HFF-Myc (cell line): ENCODE measurements around the gene XPNPEP3.
"Not testable (repeated sequence)": the region's sequence is repeated elsewhere in the genome, so short reads cannot be mapped to it uniquely, and the experiment has no call there.

ENCODE experiments used
- DNase-seq: peaks from one replicate; pipeline ENCODE4 v3.0.0-alpha.2; 2011; ENCODE audit warnings: low read depth; ENCODE audit errors: extremely low read depth
- H3K4me3 ChIP-seq: replicated peaks from 2 replicates; pipeline ENCODE4 v1.5.1; 2011; ENCODE audit warnings: low read depth, mild to moderate bottlenecking, control low read depth, low read length
- TF ChIP-seq, protein P1 (sequence below): IDR thresholded peaks from 2 replicates; pipeline ENCODE4 v1.5.1; 2012; ENCODE audit warnings: mild to moderate bottlenecking, low read depth, low read length, control low read depth; ENCODE audit errors: missing control alignments

XPNPEP3 gene

DNA sequence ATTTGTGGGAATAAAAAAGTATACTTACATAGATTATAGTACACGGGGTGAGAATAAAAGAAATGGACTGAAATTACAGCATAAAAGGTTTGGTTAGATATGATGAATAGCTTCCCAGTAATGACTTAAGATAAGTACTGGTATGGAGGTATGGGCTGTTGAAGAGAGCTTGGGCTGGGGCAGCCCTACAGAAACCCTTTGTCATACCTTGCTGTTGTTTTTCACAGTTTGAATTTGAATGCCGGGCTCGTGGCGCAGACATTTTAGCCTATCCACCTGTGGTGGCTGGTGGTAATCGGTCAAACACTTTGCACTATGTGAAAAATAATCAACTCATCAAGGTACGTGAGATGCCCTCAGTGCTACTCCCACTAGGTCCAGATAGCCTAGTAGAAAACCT, 51.9 kb downstream of the XPNPEP3 start:
- TF ChIP-seq, protein P1, sequence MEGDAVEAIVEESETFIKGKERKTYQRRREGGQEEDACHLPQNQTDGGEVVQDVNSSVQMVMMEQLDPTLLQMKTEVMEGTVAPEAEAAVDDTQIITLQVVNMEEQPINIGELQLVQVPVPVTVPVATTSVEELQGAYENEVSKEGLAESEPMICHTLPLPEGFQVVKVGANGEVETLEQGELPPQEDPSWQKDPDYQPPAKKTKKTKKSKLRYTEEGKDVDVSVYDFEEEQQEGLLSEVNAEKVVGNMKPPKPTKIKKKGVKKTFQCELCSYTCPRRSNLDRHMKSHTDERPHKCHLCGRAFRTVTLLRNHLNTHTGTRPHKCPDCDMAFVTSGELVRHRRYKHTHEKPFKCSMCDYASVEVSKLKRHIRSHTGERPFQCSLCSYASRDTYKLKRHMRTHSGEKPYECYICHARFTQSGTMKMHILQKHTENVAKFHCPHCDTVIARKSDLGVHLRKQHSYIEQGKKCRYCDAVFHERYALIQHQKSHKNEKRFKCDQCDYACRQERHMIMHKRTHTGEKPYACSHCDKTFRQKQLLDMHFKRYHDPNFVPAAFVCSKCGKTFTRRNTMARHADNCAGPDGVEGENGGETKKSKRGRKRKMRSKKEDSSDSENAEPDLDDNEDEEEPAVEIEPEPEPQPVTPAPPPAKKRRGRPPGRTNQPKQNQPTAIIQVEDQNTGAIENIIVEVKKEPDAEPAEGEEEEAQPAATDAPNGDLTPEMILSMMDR = no peak
- no peak for DNase-seq
- no peak overlapping the region for H3K4me3 ChIP-seq

DNA sequence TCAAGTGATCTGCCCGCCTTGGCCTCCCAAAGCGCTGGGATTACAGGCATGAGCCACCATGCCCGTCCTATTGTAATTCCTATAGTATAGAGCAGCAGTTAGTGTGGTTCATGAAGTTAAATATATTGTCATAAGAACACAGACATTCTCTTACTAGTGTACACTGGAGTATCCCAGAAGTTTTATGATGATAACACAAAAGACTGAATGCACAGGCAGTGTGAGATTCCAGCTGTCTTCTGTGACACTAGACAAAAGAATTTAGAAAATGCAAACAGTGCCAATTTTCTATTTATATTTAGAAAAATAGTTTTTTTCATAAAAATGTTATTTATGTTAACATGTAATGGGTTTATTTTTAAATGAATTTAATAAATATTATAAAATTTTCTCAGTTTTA, 54.8 kb downstream of the XPNPEP3 start:
- no peak overlapping the region for H3K4me3 ChIP-seq
- TF ChIP-seq, protein P1 = no peak
- no peak for DNase-seq

DNA sequence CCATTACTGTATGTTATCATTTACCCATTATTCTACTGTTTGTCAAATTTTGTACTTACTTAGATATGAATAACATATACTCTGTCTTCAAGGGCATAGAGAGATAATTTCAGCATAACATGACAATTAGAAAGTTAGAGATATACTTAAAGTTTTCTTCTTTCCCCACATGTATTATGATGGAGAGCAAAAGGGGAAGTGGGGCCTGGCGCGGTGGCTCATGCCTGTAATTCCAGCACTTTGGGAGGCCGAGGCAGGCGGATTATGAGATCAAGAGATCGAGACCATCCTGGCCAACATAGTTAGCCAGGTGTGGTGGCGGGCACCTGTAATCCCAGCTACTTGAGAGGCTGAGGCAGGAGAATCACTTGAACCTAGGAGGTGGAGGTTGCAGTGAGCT, 56.0 kb downstream of the XPNPEP3 start:
- DNase-seq = not testable (repeated sequence)

DNA sequence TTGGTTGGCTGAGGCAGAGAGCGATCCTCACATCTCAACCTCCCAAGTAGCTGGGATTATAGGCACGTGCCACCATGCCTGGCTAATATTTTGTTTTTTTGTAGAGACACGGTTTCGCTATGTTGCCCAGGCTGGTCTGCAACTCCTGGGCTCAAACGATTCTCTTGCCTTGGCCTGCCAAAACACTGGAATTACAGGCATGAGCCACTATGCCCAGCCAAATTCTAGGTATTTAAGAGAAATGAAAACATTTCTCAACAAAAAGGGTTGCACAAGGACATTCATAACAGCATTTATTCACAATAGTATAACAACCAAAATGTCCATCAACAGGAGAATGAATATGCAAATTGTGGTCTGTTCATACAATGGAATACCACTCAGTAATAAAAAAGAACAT, 62.5 kb downstream of the XPNPEP3 start:
- TF ChIP-seq, protein P1 = no peak
- no peak overlapping the region for H3K4me3 ChIP-seq
- DNase-seq = no peak

More for the DNA sequence above, 56.0 kb downstream of the XPNPEP3 start:
- H3K4me3 ChIP-seq = not testable (repeated sequence)

DNA sequence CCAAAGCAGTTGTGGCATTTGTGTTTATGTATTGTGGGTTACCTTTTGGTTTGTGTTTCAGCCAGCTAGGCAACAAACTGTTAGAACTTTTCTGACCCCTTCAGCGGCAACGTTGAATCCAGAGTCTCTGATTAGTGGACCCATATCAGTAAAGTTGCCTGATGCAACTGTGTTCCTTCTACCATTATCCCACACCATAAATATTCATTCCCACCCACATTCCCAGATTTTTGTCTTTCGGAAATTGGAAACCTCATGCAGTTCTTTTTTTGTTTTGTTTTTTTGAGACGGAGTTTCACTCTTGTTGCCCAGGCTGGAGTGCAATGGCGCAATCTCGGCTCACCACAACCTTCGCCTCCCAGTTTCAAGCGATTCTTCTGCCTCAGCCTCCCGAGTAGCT, 63.6 kb downstream of the XPNPEP3 start:
- DNase-seq = no peak
- no peak overlapping the region for H3K4me3 ChIP-seq
- TF ChIP-seq, protein P1 = no peak

DNA sequence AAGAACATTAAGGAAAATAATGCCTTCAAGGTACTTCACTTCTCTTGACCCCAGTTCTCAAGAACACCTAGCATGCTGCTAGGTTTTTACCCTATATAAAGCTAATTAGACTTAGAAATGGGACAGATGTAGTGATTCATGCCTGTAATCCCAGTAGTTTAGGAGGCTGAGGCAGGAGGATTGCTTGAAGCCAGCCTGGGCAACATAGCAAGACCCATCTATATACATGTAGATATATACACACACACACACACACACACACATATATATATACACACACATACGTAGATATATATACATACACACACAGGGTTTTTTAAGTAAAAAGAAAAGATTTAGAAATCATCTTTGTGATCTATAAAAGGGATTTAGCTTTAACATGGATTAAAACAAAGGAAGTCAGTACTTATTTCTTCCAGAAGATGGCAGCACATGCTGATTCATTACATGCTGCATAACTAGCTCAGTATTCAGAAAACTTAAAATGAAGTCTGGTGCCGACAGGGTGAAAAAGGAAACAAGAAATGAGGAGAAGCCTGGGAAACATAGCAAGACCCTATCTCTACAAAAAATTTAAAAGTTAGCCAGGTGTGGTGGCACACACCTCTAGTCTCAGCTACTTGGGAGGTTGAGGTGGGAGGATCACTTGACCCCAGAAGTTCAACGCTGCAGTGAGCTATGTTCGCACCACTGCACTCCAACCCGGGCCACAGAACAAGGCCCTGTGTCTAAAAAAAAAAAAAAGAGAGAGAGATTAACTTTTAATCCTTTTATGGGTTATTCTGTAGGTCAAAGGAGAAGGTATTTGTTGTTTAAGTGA, 65.7 kb downstream of the XPNPEP3 start:
- no peak overlapping the region for H3K4me3 ChIP-seq
- TF ChIP-seq, protein P1 = peak; percentile 41
- DNase-seq = peak; percentile 69

DNA sequence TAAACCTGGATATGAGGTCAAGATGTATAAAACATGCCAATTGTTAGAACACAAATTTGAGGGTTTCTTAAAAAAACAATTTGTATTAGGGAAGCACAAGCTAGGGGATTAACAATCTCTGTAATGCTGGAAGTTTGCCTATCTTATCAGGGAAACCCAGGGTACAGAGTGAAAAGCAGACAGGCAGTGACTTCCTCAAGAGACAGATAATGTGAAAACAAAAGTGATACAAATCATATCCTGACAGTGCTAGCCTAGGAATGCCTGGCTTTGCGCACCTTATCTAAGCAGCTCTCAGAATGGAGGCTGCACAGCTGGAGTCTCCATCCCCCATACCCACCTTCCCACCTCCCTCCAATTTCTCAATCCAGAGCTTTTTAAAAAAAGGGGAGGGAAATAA, 71.7 kb downstream of the XPNPEP3 start:
- TF ChIP-seq, protein P1 = no peak
- no peak for DNase-seq
- H3K4me3 ChIP-seq = no peak overlapping the region
